Activated T-helper 17 cell treated with anti-CD3 and anti-CD28 coated beads, Interleukin-2, amount 50 U/mL, for 72 hours (primary cell): ENCODE results near the gene ARMH3. TPM values are rescaled to one million over a fixed set of nuclear protein-coding genes. Genes with fewer than 3 reads are reported as not detected.

Experiments used
- ATAC-seq: fragments of 150-1000 bp; cut with Tn5 transposase; replicated peaks from 2 replicates; pipeline ENCODE4 v1.10.0; 2021; ENCODE audit warnings: mild to moderate bottlenecking, moderate library complexity
- H3K27ac Mint-ChIP-seq: one replicate; pipeline ENCODE4 v1.8.0; 2022; ENCODE audit warnings: mixed read lengths
- H3K27me3 Mint-ChIP-seq: one replicate; pipeline ENCODE4 v1.8.0; 2022; ENCODE audit warnings: mixed read lengths
- H3K36me3 Mint-ChIP-seq: one replicate; pipeline ENCODE4 v1.8.0; 2022; ENCODE audit warnings: low read depth, mild to moderate bottlenecking, mixed read lengths
- H3K4me1 Mint-ChIP-seq: one replicate; pipeline ENCODE4 v1.8.0; 2022; ENCODE audit warnings: mixed read lengths
- H3K4me3 Mint-ChIP-seq: one replicate; pipeline ENCODE4 v1.8.0; 2022; ENCODE audit warnings: mild to moderate bottlenecking, mixed read lengths
- H3K9me3 Mint-ChIP-seq: one replicate; pipeline ENCODE4 v1.8.0; 2022; ENCODE audit warnings: mixed read lengths
- total RNA-seq, 2 donors: library from RNA; stranded (reverse); gene quantifications; one replicate each; pipeline ENCODE4 v1.2.3, GENCODE V29; 2022

Gene ARMH3
- total RNA-seq, 2 donors from 2014 or later, result 27.7 to 38.5 TPM

- peaks cover 100% of the 10 kb centered on the region for H3K36me3 Mint-ChIP-seq
- H3K4me1 Mint-ChIP-seq, result peaks cover 11% of the 10 kb centered on the region
- H3K27ac Mint-ChIP-seq, result peak overlapping the region; percentile 43
- H3K9me3 Mint-ChIP-seq, result no peaks in the 10 kb centered on the region
- no peak for ATAC-seq
- no peak overlapping the region for H3K4me3 Mint-ChIP-seq
- no peaks in the 10 kb centered on the region for H3K27me3 Mint-ChIP-seq
Observed at GRCh38 chr10:101797403-101798059, 258.4 kb downstream of the ARMH3 start.

Other genes starting within 250 kb of the ARMH3 start
- gene OGA, start 237.7 kb downstream of the ARMH3 start, total RNA-seq, result 100 to 1,000 TPM; 119 to 291 TPM
- 10 to 100 TPM in 1 of 2 donors, 1 to 10 TPM in 1; 4.5 to 39.3 TPM for gene KCNIP2, start 212.4 kb downstream of the ARMH3 start, total RNA-seq
- gene HPS6, start 9.2 kb upstream of the ARMH3 start, total RNA-seq, result 10 to 100 TPM; 12.5 to 21.6 TPM
- 10 to 100 TPM; 93.6 to 99.1 TPM for gene LDB1, start 64.2 kb upstream of the ARMH3 start, total RNA-seq
- gene PPRC1, start 76.9 kb upstream of the ARMH3 start, total RNA-seq, result 10 to 100 TPM; 34.5 to 71.3 TPM
- 100 to 1,000 TPM in 1 of 2 donors, 10 to 100 TPM in 1; 76.9 to 168 TPM for gene NOLC1, start 96.2 kb upstream of the ARMH3 start, total RNA-seq
- gene ELOVL3, start 170.1 kb upstream of the ARMH3 start, total RNA-seq, result under 1 TPM; 0.24 to 0.32 TPM
- gene PITX3, start 185.3 kb upstream of the ARMH3 start, total RNA-seq, result under 1 TPM in 1 of 2 donors, not detected in 1; 0.17 TPM
- gene GBF1, start 189.4 kb upstream of the ARMH3 start, total RNA-seq, result 10 to 100 TPM; 28.5 to 38.9 TPM